ENCODE data around the gene MAPK8IP2. TPM values are rescaled to one million over a fixed set of nuclear protein-coding genes. Genes with fewer than 3 reads are reported as not detected.

Gene MAPK8IP2
- polyA plus RNA-seq, 2 of the 4 experiments (the other 2 are of a cell fraction), result 0.76 to 3.0 TPM

- H3K4me1 ChIP-seq, result no peaks in the 10 kb centered on the region
- no peak for ATAC-seq
- 80% methylated on average over 7 of the region's 7 CpGs for WGBS (ENCODE audit: missing lambda C conversion rate)
- H3K9me3 ChIP-seq, result no peaks in the 10 kb centered on the region
- H3K4me2 ChIP-seq, result no peak overlapping the region
- TF ChIP-seq HOXA7 (CRISPR knock-in tag; IDR thresholded peaks at IDR 0.05) (no peak), FOSB (CRISPR knock-in tag; IDR thresholded peaks at IDR 0.05) (no peak), PHF8 (IDR thresholded peaks at IDR 0.05; ENCODE audit: borderline replicate concordance, low read depth) (no peak), NFE2L2 (conservative IDR thresholded peaks at IDR 0.05; ENCODE audit: low read length) (no peak), SREBF2 (IDR thresholded peaks at IDR 0.05) (no peak)
- TF ChIP-seq, protein P1, sequence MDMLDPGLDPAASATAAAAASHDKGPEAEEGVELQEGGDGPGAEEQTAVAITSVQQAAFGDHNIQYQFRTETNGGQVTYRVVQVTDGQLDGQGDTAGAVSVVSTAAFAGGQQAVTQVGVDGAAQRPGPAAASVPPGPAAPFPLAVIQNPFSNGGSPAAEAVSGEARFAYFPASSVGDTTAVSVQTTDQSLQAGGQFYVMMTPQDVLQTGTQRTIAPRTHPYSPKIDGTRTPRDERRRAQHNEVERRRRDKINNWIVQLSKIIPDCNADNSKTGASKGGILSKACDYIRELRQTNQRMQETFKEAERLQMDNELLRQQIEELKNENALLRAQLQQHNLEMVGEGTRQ (IDR thresholded peaks at IDR 0.05), result no peak
- TF ChIP-seq, protein P2, sequence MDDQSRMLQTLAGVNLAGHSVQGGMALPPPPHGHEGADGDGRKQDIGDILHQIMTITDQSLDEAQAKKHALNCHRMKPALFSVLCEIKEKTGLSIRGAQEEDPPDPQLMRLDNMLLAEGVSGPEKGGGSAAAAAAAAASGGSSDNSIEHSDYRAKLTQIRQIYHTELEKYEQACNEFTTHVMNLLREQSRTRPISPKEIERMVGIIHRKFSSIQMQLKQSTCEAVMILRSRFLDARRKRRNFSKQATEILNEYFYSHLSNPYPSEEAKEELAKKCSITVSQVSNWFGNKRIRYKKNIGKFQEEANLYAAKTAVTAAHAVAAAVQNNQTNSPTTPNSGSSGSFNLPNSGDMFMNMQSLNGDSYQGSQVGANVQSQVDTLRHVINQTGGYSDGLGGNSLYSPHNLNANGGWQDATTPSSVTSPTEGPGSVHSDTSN (IDR thresholded peaks at IDR 0.05), result no peak
- POLR2A ChIA-PET, result no interaction called here
- CTCF ChIA-PET, result interaction anchor here (3.0 kb wide), 1 partner anchor 53 kb away, joined by 10 read pairs; no protein-coding TSS in a partner anchor
- no peak overlapping the region for H3K27ac ChIP-seq
- H3K4me3 ChIP-seq, result no peak overlapping the region
- DNase-seq (ENCODE audit: low read depth in 1 of 2, low spot score in 1 of 2), result no peak
- no peak for FAIRE-seq
Measured at GRCh38 chr22:50567721-50568252, 32.8 kb upstream of the MAPK8IP2 start.

GRCh38 chr22:50568626-50569025 is 32.0 kb upstream of the MAPK8IP2 start:
- POLR2A ChIA-PET, result no interaction called here
- Histone ChIP-seq H3K4me2 (no peak overlapping the region), H3K4me3 (no peak overlapping the region), H3K9me3 (no peaks in the 10 kb centered on the region), H3K4me1 (no peaks in the 10 kb centered on the region), H3K27ac (no peak overlapping the region)
- ATAC-seq (no peak), DNase-seq (ENCODE audit: low read depth in 1 of 2, low spot score in 1 of 2) (no peak), FAIRE-seq (no peak)
- TF ChIP-seq KDM1A (IDR thresholded peaks at IDR 0.05; ENCODE audit: low read depth), result no peak
- TF ChIP-seq HEYL (CRISPR knock-in tag; IDR thresholded peaks at IDR 0.05), result no peak
- no peak for TF ChIP-seq ZSCAN20 (CRISPR knock-in tag; IDR thresholded peaks at IDR 0.05)
- no peak for TF ChIP-seq ELK1 (IDR thresholded peaks at IDR 0.05; ENCODE audit: low read depth, low read length)
- no peak for TF ChIP-seq RFX5 (IDR thresholded peaks at IDR 0.05)
- no peak for TF ChIP-seq MYC (IDR thresholded peaks at IDR 0.05; ENCODE audit: borderline replicate concordance, low read length)
- no peak for TF ChIP-seq EHF (CRISPR knock-in tag; IDR thresholded peaks at IDR 0.05)
- no peak for TF ChIP-seq RNF2 (IDR thresholded peaks at IDR 0.05; ENCODE audit: borderline replicate concordance, low read depth)
- TF ChIP-seq PHF8 (IDR thresholded peaks at IDR 0.05; ENCODE audit: borderline replicate concordance, low read depth), result no peak
- no peak for TF ChIP-seq FOSB (CRISPR knock-in tag; IDR thresholded peaks at IDR 0.05)
- no peak for TF ChIP-seq GATA3 (IDR thresholded peaks at IDR 0.05; ENCODE audit: borderline replicate concordance)
- TF ChIP-seq, protein P3, sequence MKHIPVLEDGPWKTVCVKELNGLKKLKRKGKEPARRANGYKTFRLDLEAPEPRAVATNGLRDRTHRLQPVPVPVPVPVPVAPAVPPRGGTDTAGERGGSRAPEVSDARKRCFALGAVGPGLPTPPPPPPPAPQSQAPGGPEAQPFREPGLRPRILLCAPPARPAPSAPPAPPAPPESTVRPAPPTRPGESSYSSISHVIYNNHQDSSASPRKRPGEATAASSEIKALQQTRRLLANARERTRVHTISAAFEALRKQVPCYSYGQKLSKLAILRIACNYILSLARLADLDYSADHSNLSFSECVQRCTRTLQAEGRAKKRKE (CRISPR knock-in tag; IDR thresholded peaks at IDR 0.05; ENCODE audit: low read depth), result no peak
- no peak for TF ChIP-seq CBX8 (IDR thresholded peaks at IDR 0.05)
- no peak for TF ChIP-seq JUNB (IDR thresholded peaks at IDR 0.05)
- TF ChIP-seq POLR2AphosphoS2 (conservative IDR thresholded peaks at IDR 0.05; ENCODE audit: low read length), result no peak
- no peak for TF ChIP-seq BHLHE40 (IDR thresholded peaks at IDR 0.05; ENCODE audit: low read depth, low read length)
- TF ChIP-seq, protein P4, sequence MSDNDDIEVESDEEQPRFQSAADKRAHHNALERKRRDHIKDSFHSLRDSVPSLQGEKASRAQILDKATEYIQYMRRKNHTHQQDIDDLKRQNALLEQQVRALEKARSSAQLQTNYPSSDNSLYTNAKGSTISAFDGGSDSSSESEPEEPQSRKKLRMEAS (IDR thresholded peaks at IDR 0.05), result no peak
- TF ChIP-seq BCL3 (IDR thresholded peaks at IDR 0.05), result no peak
- WGBS (ENCODE audit: missing lambda C conversion rate), result 94% methylated on average over 7 of the region's 7 CpGs
- CTCF ChIA-PET, result interaction anchor here (3.0 kb wide), 1 partner anchor 52 kb away, joined by 10 read pairs; no protein-coding TSS in a partner anchor
